H9 (cell line): ENCODE data around the gene ZNRF3. TPM values are rescaled to one million over a fixed set of nuclear protein-coding genes. Genes with fewer than 3 reads are reported as not detected.

Experiments
- DNase-seq: peaks from one replicate; pipeline ENCODE4 v3.0.0-alpha.2; 2017
- H2AFZ ChIP-seq: one replicate; pipeline ENCODE4 v1.6.1; 2013; ENCODE audit warnings: mild to moderate bottlenecking, low read length, control low read depth, moderate library complexity
- H2AK5ac ChIP-seq: 2 replicates; pipeline ENCODE4 v1.6.1; 2013; ENCODE audit warnings: low read length, control low read depth, mixed read lengths; ENCODE audit not compliant: insufficient read length
- H2BK120ac ChIP-seq: one replicate; pipeline ENCODE4 v1.6.1; 2013; ENCODE audit warnings: low read depth, mild to moderate bottlenecking, low read length, control low read depth, inconsistent platforms; ENCODE audit not compliant: poor library complexity, severe bottlenecking
- H2BK12ac ChIP-seq: 2 replicates; pipeline ENCODE4 v1.6.1; 2013; ENCODE audit warnings: low read length, control low read depth, mixed read lengths, low read depth; ENCODE audit not compliant: insufficient read length
- H2BK15ac ChIP-seq: 2 replicates; pipeline ENCODE4 v1.6.1; 2013; ENCODE audit warnings: low read depth, low read length, control low read depth
- H2BK20ac ChIP-seq: one replicate; pipeline ENCODE4 v1.6.1; 2013; ENCODE audit warnings: low read depth, mild to moderate bottlenecking, low read length, control low read depth, inconsistent platforms; ENCODE audit not compliant: poor library complexity, severe bottlenecking
- H2BK5ac ChIP-seq: 2 replicates; pipeline ENCODE4 v1.6.1; 2013; ENCODE audit warnings: low read length, control low read depth, mixed read lengths; ENCODE audit not compliant: insufficient read length
- H3K14ac ChIP-seq: 2 replicates; pipeline ENCODE4 v1.6.1; 2013; ENCODE audit warnings: low read length, control low read depth; ENCODE audit not compliant: insufficient read depth
- H3K18ac ChIP-seq: 2 replicates; pipeline ENCODE4 v1.6.1; 2013; ENCODE audit warnings: low read depth, mild to moderate bottlenecking, mixed read lengths, low read length, control low read depth; ENCODE audit not compliant: insufficient read length
- H3K23ac ChIP-seq: 2 replicates; pipeline ENCODE4 v1.6.1; 2013; ENCODE audit warnings: low read length, control low read depth, mixed read lengths, low read depth; ENCODE audit not compliant: insufficient read length
- H3K23me2 ChIP-seq: 2 replicates; pipeline ENCODE4 v1.6.1; 2013; ENCODE audit warnings: low read depth, mild to moderate bottlenecking, mixed read lengths, low read length, control low read depth; ENCODE audit not compliant: insufficient read length, poor library complexity, severe bottlenecking
- H3K27ac ChIP-seq: 2 replicates; pipeline ENCODE4 v1.5.1; 2013; ENCODE audit warnings: low read length, control low read depth, mixed read lengths, low read depth; ENCODE audit not compliant: insufficient read length
- H3K27me3 ChIP-seq: 2 replicates; pipeline ENCODE4 v1.6.1; 2013; ENCODE audit warnings: low read length, control low read depth, inconsistent platforms; ENCODE audit not compliant: insufficient read depth
- H3K4ac ChIP-seq: 2 replicates; pipeline ENCODE4 v1.6.1; 2013; ENCODE audit warnings: low read depth, mild to moderate bottlenecking, control low read depth, inconsistent platforms, low read length, moderate library complexity
- H3K4me1 ChIP-seq: 2 replicates; pipeline ENCODE4 v1.6.1; 2013; ENCODE audit warnings: low read length, control low read depth, inconsistent platforms; ENCODE audit not compliant: insufficient read depth
- H3K4me2 ChIP-seq: 2 replicates; pipeline ENCODE4 v1.6.1; 2013; ENCODE audit warnings: low read length, control low read depth, mixed read lengths; ENCODE audit not compliant: insufficient read length, insufficient read depth
- H3K56ac ChIP-seq: 2 replicates; pipeline ENCODE4 v1.6.1; 2013; ENCODE audit warnings: low read depth, mild to moderate bottlenecking, mixed read lengths, low read length, control low read depth; ENCODE audit not compliant: insufficient read length
- H3K79me1 ChIP-seq: 2 replicates; pipeline ENCODE4 v1.6.1; 2013; ENCODE audit warnings: low read depth, mild to moderate bottlenecking, moderate library complexity, low read length, control low read depth, inconsistent platforms; ENCODE audit not compliant: insufficient read depth, poor library complexity, severe bottlenecking
- H3K79me2 ChIP-seq: 2 replicates; pipeline ENCODE4 v1.6.1; 2013; ENCODE audit warnings: low read length, control low read depth, inconsistent platforms; ENCODE audit not compliant: insufficient read depth
- H3K9ac ChIP-seq: 2 replicates; pipeline ENCODE4 v1.6.1; 2013; ENCODE audit warnings: low read length, control low read depth, mixed read lengths; ENCODE audit not compliant: insufficient read length; ENCODE audit errors: extremely low read depth
- H3K9me3 ChIP-seq: one replicate; pipeline ENCODE4 v1.6.1; 2013; ENCODE audit warnings: low read depth, low read length, inconsistent platforms; ENCODE audit not compliant: control insufficient read depth
- H3T11ph ChIP-seq: one replicate; pipeline ENCODE4 v1.6.1; 2013; ENCODE audit warnings: mild to moderate bottlenecking, low read length, control low read depth, inconsistent platforms
- H4K20me1 ChIP-seq: one replicate; pipeline ENCODE4 v1.6.1; 2013; ENCODE audit not compliant: control insufficient read depth, insufficient read length, insufficient read depth
- H4K5ac ChIP-seq: 2 replicates; pipeline ENCODE4 v1.6.1; 2013; ENCODE audit warnings: low read depth, mild to moderate bottlenecking, mixed read lengths, low read length, control low read depth; ENCODE audit not compliant: insufficient read length
- H4K8ac ChIP-seq: replicated peaks from 2 replicates; pipeline ENCODE4 v1.6.1; 2013; ENCODE audit warnings: low read length, control low read depth, mixed read lengths, low read depth; ENCODE audit not compliant: insufficient read length
- H4K91ac ChIP-seq: 2 replicates; pipeline ENCODE4 v1.6.1; 2013; ENCODE audit warnings: low read depth, mild to moderate bottlenecking, moderate library complexity, mixed read lengths, low read length, control low read depth; ENCODE audit not compliant: insufficient read length
- H3K27ac Mint-ChIP-seq, 3 experiments: 2 replicates in 2 of 3; 3 replicates in 1 of 3; pipeline ENCODE4 v1.8.0; 2020 to 2021; ENCODE audit warnings: mixed read lengths in 3 of 3, mild to moderate bottlenecking in 1 of 3, moderate library complexity in 1 of 3
- H3K27me3 Mint-ChIP-seq: 2 replicates; pipeline ENCODE4 v1.8.0; 2021; ENCODE audit warnings: low read depth, mild to moderate bottlenecking, moderate library complexity, mixed read lengths
- H3K36me3 Mint-ChIP-seq, 3 experiments: 2 replicates in 2 of 3; 3 replicates in 1 of 3; pipeline ENCODE4 v1.8.0; 2020 to 2021; ENCODE audit warnings: low read depth in 3 of 3, mixed read lengths in 3 of 3; ENCODE audit not compliant: insufficient read depth in 1 of 3
- H3K4me1 Mint-ChIP-seq, 2 experiments: 2 replicates each; pipeline ENCODE4 v1.8.0; 2020; ENCODE audit warnings: mixed read lengths in 2 of 2
- H3K4me3 Mint-ChIP-seq, 2 experiments: 2 replicates in 1 of 2; 3 replicates in 1 of 2; pipeline ENCODE4 v1.8.0; 2020 to 2021; ENCODE audit warnings: mild to moderate bottlenecking in 2 of 2, mixed read lengths in 2 of 2, moderate library complexity in 1 of 2
- H3K9me3 Mint-ChIP-seq, 2 experiments: 2 replicates in 1 of 2; 3 replicates in 1 of 2; pipeline ENCODE4 v1.8.0; 2020; ENCODE audit warnings: mild to moderate bottlenecking in 2 of 2, mixed read lengths in 2 of 2, moderate library complexity in 1 of 2
- WGBS: extraction: QIAGEN DNeasy Blood & Tissue Kit; methylation state at CpG from one replicate; pipeline ENCODE4 v1.1.7; 2013; ENCODE audit warnings: missing lambda C conversion rate, low lambda C conversion rate, mixed read lengths; ENCODE audit not compliant: insufficient read length; ENCODE audit errors: extremely low coverage; 5-methylcytosine and 5-hydroxymethylcytosine counted together
- total RNA-seq: library from RNA; stranded (reverse); gene quantifications from 2 replicates; pipeline ENCODE4 v1.2.1, GENCODE V29; 2021
- TF ChIP-seq, protein P1 (sequence below): fragments of 200-600 bp; sonication (generic); conservative IDR thresholded peaks from 3 replicates; pipeline ENCODE4 v1.8.0; 2021; ENCODE audit warnings: antibody characterized with exemption, mild to moderate bottlenecking

The ZNRF3 gene
- total RNA-seq, 1 experiment from 2014 or later: 20.6 TPM

DNA sequence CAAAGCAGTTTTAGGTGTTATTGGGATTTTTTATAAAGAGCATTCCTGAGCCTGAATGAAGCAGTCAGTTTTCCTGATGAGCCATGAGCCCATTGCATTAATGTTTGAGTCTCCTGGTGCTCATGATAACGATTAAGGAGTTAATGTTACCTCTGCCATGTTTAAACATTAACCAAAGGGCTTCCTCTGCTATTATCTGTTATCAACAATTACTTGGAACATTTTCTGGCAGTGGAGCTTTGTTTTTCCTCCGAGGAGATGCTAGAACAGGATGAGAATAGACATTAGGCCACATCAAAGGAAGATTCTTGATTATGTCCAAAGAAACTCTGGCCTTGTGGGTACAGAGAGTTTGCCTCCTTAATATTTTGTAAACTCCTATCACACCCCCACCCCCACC, 49.9 kb downstream of the ZNRF3 start:
- Histone ChIP-seq H2AFZ (no peak overlapping the region), H3K14ac (no peak overlapping the region), H2BK15ac (no peak overlapping the region), H3K18ac (no peak overlapping the region), H3K56ac (no peak overlapping the region), H3K9me3 (no peaks in the 10 kb centered on the region), H3K9ac (no peak overlapping the region), H2BK120ac (no peak overlapping the region), H3K27ac (no peak overlapping the region), H2BK12ac (no peak overlapping the region), H4K91ac (no peak overlapping the region), H3K4me1 (no peaks in the 10 kb centered on the region; the same call in 1 of the 2 replicates), H4K8ac (no peak overlapping the region), H3K79me1 (peaks cover 12% of the 10 kb centered on the region), H3K27me3 (no peaks in the 10 kb centered on the region), H2AK5ac (no peak overlapping the region), H3T11ph (no peak overlapping the region), H4K20me1 (no peaks in the 10 kb centered on the region), H2BK5ac (no peak overlapping the region), H4K5ac (no peak overlapping the region), H3K23ac (no peak overlapping the region), H3K79me2 (peaks cover 22% of the 10 kb centered on the region; the same call in 1 of the 2 replicates), H3K23me2 (no peaks in the 10 kb centered on the region), H3K4me2 (no peak overlapping the region), H2BK20ac (no peak overlapping the region), H3K4ac (no peak overlapping the region)
- H3K36me3 Mint-ChIP-seq: no peaks in the 10 kb centered on the region; a peak in 1 of 7 replicates
- TF ChIP-seq, protein P1, sequence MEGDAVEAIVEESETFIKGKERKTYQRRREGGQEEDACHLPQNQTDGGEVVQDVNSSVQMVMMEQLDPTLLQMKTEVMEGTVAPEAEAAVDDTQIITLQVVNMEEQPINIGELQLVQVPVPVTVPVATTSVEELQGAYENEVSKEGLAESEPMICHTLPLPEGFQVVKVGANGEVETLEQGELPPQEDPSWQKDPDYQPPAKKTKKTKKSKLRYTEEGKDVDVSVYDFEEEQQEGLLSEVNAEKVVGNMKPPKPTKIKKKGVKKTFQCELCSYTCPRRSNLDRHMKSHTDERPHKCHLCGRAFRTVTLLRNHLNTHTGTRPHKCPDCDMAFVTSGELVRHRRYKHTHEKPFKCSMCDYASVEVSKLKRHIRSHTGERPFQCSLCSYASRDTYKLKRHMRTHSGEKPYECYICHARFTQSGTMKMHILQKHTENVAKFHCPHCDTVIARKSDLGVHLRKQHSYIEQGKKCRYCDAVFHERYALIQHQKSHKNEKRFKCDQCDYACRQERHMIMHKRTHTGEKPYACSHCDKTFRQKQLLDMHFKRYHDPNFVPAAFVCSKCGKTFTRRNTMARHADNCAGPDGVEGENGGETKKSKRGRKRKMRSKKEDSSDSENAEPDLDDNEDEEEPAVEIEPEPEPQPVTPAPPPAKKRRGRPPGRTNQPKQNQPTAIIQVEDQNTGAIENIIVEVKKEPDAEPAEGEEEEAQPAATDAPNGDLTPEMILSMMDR: no peak
- no CpG with 5 or more reads among the region's 2 CpGs for WGBS
- H3K27ac Mint-ChIP-seq: no peak overlapping the region
- no peaks in the 10 kb centered on the region for H3K27me3 Mint-ChIP-seq
- DNase-seq: no peak
- H3K9me3 Mint-ChIP-seq: no peaks in the 10 kb centered on the region
- peaks cover 61 to 64% of the 10 kb centered on the region in 2 experiments for H3K4me1 Mint-ChIP-seq
- H3K4me3 Mint-ChIP-seq: no peak overlapping the region
